Hindlimb muscle (tissue), 1 donor: ENCODE results near the gene STXBP4. TPM values are rescaled to one million over a fixed set of nuclear protein-coding genes. Genes with fewer than 3 reads are reported as not detected.
A peak's percentile ranks its signal among the peaks of the same experiment; 100 is the strongest.

Source experiments
- DNase-seq: peaks from one replicate; pipeline ENCODE4 v3.0.0-alpha.2; 2013
- polyA plus RNA-seq: library from polyadenylated mRNA; unstranded; fragments of 120-200 nt; gene quantifications from one replicate; pipeline ENCODE4 v1.2.1, GENCODE V29; 2013; ENCODE audit not compliant: insufficient read length

STXBP4 gene
- polyA plus RNA-seq, 1 donor, result 3.2 TPM

DNA sequence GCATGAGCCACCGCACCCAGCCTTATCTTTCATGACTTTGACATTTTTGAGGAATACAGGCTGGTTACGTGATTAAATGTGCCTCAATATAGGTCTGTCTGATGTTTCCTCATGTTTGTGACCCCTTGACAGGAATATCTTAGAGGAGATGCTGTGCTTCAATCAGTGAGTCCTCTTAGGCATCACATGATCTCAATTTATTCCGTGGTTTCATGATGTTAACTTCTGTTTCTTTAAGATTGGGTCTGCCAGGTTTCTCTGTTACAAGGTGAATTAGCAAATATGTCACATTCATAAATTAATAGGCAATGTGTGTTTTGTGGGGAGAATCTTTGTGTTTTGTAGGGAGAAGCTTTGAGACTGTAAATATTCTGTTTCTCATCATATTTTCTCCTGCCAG, 3.3 kb downstream of the STXBP4 start:
- no peak for DNase-seq

DNA sequence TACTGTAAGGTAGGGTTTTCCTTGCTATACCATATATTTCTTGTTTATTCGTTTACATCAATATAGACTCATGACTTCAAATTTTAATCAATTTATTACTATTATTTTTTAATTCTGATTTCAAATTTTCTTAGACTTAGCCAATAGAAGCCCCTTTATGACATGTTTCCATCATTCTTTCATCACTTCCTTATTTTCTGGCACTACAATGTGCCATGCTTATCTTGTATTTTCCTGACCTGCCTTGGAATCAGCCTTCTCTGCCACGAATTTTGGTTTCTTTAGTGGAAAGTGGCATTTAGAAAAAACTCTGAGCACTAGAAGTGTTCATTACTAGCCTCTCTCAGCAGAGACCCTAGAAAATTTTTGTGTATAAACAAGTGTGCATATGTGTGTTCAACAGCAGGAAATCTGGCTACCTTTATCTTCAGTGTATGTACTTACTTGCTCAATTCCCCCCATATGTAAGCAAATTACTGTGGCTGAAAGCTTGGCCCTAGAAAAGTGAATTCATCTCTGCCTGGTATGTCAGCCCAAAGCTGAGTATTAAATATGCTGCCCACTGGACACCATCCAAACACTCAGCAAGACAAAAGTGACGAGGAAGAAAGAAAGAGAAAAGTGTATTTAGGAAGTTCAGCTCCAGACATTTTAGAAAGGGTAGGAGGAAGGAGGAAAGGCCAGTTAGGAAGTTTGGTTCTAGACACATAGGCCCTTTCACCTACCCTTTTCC, 4.0 kb downstream of the STXBP4 start:
- no peak for DNase-seq

DNA sequence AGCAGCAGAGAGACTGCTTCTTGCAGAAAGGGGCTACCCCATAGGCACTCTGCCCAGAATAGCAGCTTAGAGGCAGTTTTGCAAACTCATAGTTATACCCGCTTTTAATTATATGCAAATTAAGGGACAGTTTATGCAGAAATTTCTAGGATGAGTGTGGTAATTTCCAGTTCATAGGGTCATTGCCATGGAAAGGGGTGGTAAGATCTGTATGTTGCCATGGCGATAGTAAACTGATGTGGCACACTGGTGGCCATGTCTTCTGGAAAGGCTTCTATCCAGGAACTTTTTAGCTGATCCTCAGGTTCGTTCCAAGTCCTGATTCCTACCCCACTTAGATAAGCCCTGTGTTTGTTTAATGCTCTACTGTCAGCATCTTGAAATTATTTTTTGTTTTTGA, 6.2 kb downstream of the STXBP4 start:
- no peak for DNase-seq

GRCh38 chr17:54976316-54976715, 7.8 kb downstream of the STXBP4 start:
- DNase-seq, result no peak

DNA sequence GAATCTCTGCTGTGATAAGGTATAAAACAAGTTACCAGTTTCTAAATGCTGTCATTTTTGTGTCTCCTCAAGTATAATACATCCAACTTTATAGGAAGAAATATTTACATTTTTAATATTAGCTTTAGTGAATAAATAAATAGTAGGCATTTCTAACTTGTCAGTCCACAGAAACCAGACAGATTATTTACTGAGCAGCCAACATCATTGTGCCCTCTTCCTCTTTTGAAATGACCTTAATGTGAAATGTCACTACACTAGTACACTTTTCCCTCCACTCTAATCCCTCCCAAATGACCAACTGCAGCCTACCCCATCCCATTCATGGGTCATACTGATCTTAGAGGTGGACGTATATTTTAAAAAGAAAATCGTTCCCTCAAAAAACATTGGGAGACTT, 9.2 kb downstream of the STXBP4 start:
- no peak for DNase-seq

- no peak for DNase-seq
These were observed 11.1 kb downstream of the STXBP4 start for GRCh38 chr17:54979657-54980056.

DNA sequence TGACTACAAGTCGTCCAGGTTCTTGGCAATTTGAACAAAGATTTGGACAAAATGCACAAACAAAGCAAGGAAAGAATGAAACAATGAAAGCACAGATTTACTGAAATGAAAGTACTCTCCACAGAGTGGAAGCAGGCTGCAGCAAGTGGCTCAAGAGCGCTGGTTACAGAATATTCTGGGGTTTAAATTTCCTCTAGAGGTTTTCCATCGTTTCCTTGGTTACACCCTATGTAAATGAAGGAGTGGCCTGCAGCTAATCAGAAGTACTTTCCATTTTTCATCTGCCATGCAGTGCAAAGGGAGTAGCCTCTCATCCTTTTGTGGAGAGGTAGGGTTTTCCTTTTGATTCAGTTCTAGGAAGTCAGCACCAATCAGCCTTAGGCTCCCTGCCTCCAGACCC, 11.8 kb downstream of the STXBP4 start:
- no peak for DNase-seq

DNA sequence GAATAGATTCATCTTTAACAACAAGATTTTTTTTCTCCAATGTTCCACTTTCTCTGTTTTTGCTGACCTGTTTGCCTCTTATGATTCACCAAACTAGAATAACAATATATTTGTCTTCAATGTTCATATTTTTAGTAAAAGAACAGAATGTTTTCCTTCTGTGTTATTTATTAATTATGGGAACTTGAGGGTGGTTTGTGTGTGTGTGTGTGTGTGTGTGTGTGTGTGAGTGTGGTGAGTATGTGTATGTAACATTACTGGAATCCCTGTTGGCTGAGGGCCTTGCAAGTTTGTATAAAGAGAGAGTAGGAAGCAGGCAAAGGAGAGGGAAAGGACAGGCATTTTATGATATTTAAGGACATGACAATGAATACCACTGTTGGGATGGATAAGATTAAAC, 13.8 kb downstream of the STXBP4 start:
- no peak for DNase-seq

DNA sequence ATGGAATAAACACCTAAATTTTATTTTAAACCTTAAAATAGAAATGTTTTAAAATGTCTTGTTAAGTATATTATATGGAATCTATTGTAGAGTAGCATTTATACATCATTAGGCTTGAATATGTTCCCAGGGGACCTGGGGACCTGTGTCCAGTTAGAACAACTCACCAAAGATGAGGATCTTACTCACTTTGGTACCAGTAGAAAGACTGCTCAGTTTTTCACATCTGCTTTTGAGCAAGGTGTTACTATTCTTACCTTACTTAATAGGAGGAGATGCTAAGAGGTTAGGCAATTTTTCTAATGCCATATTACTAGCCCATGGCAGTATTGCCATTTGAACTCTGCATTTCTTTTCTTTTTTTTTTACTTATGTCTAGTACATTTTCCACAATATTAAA, 14.7 kb downstream of the STXBP4 start:
- DNase-seq, result no peak

DNA sequence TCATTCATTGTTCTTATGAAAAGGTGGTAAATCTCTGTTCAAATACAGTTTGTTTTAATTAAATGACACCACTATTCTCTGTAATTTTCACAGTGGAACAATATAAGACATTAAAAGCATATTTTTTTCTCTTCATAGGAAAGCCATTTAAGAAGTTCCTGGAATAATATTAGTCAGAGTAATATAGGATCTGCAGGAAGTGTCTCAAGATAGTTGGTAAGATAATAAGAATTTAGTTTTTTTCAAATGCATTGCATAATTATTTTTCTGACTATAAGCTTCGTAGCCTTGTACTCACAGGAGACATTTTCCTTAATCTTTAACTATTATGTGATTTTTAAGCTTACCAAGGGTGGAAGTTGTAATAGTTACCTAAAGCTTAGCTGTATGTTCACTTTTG, 16.9 kb downstream of the STXBP4 start:
- no peak for DNase-seq

DNA sequence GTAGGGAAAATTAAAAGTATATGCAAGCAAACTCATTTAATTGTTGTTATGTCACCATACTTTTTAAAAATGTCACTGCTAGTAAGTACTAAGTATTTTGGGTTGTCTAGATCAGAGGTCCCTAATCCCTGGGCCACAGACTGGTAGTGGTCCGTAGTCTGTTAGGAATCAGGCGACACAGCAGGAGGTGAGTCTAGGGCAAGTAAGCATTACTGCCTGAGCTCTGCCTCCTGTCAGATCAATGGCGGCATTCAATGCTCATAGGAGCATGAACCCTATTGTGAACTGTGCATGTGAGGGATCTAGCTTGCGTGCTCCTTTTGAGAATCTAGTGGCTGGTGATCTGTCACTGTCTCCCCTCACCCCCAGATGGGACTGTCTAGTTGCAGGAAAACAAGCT, 21.6 kb downstream of the STXBP4 start:
- DNase-seq, result no peak

GRCh38 chr17:54991567-54991966, 23.0 kb downstream of the STXBP4 start:
- no peak for DNase-seq

- DNase-seq, result peak; percentile 56
These were observed 24.5 kb downstream of the STXBP4 start for GRCh38 chr17:54992797-54993639.

DNA sequence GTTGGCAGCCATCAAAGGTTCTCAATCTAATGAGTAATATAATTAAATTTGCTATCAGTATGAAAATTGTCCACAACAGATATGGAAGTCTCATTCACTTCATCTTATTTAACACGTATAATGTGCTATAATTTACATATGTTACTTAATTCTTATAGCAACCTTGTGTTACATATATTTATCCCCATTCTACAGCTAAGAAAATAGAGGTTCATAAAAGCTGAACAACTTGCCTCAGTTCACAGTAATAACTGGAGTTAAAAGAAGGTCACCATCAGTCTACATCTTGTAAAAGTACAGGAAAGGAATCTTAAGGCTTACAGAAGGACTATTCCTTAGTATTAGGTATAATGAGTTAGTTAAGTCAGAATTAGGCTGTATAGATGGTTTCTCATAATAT, 27.9 kb downstream of the STXBP4 start:
- no peak for DNase-seq

DNA sequence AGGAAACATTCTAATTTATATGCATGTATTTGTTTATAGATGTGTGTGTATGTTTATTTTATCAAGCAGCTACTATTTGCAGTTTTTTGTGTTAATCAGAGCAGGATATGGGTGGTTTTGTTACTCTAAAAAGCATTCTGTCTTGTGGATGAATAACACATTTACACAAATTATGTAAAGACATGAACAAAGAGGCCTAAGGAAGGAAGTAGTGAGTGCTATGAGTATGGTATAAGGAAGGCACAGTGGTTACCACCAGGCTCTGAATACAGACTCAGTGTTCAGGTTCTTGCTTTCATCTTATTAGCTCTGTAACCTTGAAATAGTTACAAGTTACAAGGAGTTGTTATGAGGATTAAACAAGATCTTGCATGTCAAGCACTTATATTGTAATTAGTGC, 33.9 kb downstream of the STXBP4 start:
- no peak for DNase-seq

GRCh38 chr17:55004484-55004883, 35.9 kb downstream of the STXBP4 start:
- no peak for DNase-seq

DNA sequence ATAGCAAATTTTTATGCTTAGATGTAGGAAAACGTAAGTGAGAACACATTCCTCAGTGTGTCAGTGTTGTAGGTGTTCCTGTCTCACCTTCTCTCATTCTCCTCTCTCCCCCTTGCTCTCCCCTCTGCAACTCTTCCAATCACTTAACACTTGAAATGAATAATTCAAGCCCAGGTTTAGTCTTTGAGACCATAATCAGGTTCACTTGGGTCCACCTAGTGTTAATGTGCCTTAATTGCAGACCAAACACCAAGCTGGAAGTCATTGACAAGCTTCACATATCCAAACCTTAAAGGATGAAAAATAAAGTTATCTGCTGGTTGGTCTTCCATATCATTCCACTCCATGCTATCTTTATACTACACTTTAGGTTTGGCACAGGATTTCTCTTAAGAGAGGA, 37.0 kb downstream of the STXBP4 start:
- no peak for DNase-seq

DNA sequence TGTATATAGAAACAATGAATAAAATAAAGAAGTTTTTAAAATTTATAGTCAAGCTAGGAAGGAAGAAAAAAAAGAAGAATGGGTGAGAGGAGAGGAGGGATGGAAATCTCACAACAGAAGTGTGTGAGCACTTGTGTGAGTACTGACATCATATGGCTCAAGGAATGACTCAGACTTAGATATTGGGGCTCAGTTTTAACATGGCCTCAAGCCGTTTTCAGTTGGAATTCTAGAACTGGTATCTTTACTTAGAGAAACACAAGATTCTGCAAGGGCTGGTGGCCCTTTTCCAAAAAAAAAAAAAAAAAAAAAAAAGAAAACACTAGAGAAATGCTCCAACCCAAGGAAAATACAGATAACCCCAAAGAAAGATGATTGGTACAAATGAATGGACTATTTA, 55.1 kb downstream of the STXBP4 start:
- DNase-seq, result no peak

GRCh38 chr17:55037828-55038227, 69.3 kb downstream of the STXBP4 start:
- no peak for DNase-seq

GRCh38 chr17:55038291-55038690, 69.7 kb downstream of the STXBP4 start:
- no peak for DNase-seq

DNA sequence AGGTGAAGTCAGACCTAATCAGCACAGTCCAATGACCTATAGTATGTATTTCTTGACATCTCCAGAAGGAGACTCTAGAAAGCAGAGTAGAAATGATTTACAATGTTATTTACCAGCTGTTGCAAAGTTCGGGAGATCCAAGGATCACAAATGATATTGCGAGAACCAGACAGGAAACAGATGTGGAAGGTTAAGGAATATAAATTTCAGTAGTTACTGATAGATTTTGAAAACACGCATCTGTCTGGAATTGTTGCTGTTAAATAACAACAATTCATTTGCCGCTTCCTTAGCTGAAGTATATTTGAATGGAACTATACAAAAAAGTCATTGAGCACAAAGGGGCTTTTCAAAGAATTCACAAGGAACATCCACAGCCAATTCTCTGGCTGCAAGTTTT, 72.0 kb downstream of the STXBP4 start:
- no peak for DNase-seq

DNA sequence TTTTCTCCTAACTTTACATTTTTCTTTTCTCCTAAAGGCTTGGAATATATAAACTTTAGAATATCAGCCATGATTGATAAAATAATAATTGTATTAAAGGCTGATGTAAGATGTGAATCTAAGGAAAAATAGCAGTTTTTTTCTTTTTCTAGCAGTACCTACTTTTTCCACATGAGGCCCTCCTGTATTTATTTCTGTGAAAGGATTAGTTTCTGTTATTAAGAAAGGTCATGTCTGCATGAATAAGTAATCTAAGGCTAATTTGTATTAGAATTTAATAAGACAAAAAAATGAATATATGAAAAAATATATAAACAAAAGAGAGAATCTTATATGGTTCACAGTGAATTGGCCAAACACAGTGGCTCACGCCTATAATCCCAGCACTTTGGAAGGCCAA, 85.3 kb downstream of the STXBP4 start:
- DNase-seq, result no peak

DNA sequence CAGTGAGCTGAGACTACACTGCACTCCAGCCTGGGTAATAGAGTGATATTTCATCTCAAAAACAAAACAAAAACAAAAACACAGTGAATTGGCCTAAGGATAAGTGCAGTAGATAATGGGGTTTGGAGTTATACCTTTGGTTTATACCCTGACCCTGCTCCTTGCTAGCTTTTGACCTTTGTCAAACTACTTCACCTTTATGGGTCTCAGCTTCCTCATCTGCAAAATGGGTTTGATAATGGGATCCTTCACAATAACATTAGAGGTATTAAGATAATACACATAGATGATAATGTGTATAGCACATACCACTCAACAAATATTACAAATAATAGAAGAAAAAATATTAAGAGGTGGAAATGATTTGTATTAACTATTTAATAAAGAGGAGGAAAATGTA, 85.9 kb downstream of the STXBP4 start:
- no peak for DNase-seq

DNA sequence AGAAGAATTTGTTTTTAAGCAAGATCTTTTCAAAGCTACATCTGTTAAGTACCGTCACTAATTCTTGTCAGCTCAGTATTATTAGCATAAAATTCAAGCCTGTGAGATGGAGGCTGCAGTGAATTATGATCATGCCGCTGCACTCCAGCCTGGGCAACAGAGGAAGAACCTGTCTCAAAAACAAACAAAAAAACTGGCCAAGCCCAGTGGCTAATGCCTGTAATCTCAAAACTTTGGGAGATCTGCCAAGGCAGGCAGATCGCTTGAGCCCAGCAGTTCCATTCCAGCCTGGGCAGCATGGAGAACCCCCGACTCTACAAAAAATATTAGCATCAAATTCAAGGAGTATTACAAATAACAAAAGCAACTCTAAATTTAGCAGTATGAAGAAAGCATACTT, 88.0 kb downstream of the STXBP4 start:
- peak; percentile 16 for DNase-seq
